CD8-positive, alpha-beta memory T cell (primary cell): ENCODE data around the gene BTF3. TPM values are rescaled to one million over a fixed set of nuclear protein-coding genes. Genes with fewer than 3 reads are reported as not detected.

Source experiments
- CTCF ChIA-PET: fragments of 350-600 bp; sonication (Branson Sonifier 250); formaldehyde crosslinking; loops from one replicate; lab custom pipeline; 2021; ENCODE audit warnings: antibody characterized with exemption; lab: Charles Lee
- POLR2A ChIA-PET: fragments of 350-600 bp; sonication (Branson Sonifier 250); formaldehyde crosslinking; loops from one replicate; lab custom pipeline; 2021; ENCODE audit warnings: antibody characterized with exemption; lab: Charles Lee
- DNase-seq, 5 donors: peaks; one replicate each; pipeline versions ENCODE4 v3.0.0 to v3.0.0-alpha.2; 2020 to 2022; ENCODE audit warnings: mixed read lengths in 1 of 5
- H3K27ac ChIP-seq: one replicate; pipeline ENCODE4 v1.7.0; 2013; ENCODE audit warnings: low read depth, mild to moderate bottlenecking, low read length, moderate library complexity
- H3K27me3 ChIP-seq: 2 replicates; pipeline ENCODE4 v1.7.0; 2013; ENCODE audit warnings: low read length, mild to moderate bottlenecking; ENCODE audit not compliant: insufficient read depth, poor library complexity, severe bottlenecking
- H3K36me3 ChIP-seq: 2 replicates; pipeline ENCODE4 v1.7.0; 2013; ENCODE audit warnings: mild to moderate bottlenecking, low read length, moderate library complexity; ENCODE audit not compliant: insufficient read depth
- H3K4me1 ChIP-seq: 2 replicates; pipeline ENCODE4 v1.7.0; 2013; ENCODE audit warnings: mild to moderate bottlenecking, low read length, moderate library complexity; ENCODE audit not compliant: insufficient read depth
- H3K4me3 ChIP-seq: 2 replicates; pipeline ENCODE4 v1.7.0; 2013; ENCODE audit warnings: mild to moderate bottlenecking, low read length
- H3K9me3 ChIP-seq: 2 replicates; pipeline ENCODE4 v1.7.0; 2013; ENCODE audit warnings: mild to moderate bottlenecking, low read length
- H3K27ac Mint-ChIP-seq, 8 donors: one replicate each; pipeline ENCODE4 v1.8.0; 2020 to 2021; ENCODE audit warnings: mixed read lengths in 8 of 8, mild to moderate bottlenecking in 6 of 8, inconsistent platforms in 3 of 8, moderate library complexity in 3 of 8
- H3K27me3 Mint-ChIP-seq, 2 donors: one replicate each; pipeline ENCODE4 v1.8.0; 2020 to 2021; ENCODE audit warnings: mixed read lengths in 2 of 2, mild to moderate bottlenecking in 1 of 2, moderate library complexity in 1 of 2
- H3K36me3 Mint-ChIP-seq, 3 donors: one replicate each; pipeline ENCODE4 v1.8.0; 2020 to 2021; ENCODE audit warnings: mixed read lengths in 3 of 3, inconsistent platforms in 1 of 3, mild to moderate bottlenecking in 1 of 3
- H3K4me1 Mint-ChIP-seq, 3 donors: one replicate each; pipeline ENCODE4 v1.8.0; 2020 to 2021; ENCODE audit warnings: mixed read lengths in 3 of 3, inconsistent platforms in 1 of 3, mild to moderate bottlenecking in 1 of 3
- H3K4me3 Mint-ChIP-seq, 7 donors: one replicate each; pipeline ENCODE4 v1.8.0; 2020 to 2021; ENCODE audit warnings: mixed read lengths in 7 of 7, mild to moderate bottlenecking in 6 of 7, moderate library complexity in 4 of 7, inconsistent platforms in 2 of 7
- H3K9me3 Mint-ChIP-seq, 5 donors: one replicate each; pipeline ENCODE4 v1.8.0; 2020 to 2022; ENCODE audit warnings: mixed read lengths in 5 of 5, mild to moderate bottlenecking in 3 of 5, moderate library complexity in 2 of 5, inconsistent platforms in 1 of 5
- polyA plus RNA-seq: library from polyadenylated mRNA; unstranded; fragments of 300-500 nt; fragmentation: Illumina TruSeq; gene quantifications from one replicate; pipeline ENCODE4 v1.2.3, GENCODE V29; 2021
- total RNA-seq, 2 experiments: library from RNA; stranded (reverse); gene quantifications; one replicate each; pipeline ENCODE4 v1.2.3, GENCODE V29; 2021

The BTF3 gene
- total and polyA plus RNA-seq, 3 experiments from 2014 or later: 675 to 1,053 (median 1,052) TPM

DNA sequence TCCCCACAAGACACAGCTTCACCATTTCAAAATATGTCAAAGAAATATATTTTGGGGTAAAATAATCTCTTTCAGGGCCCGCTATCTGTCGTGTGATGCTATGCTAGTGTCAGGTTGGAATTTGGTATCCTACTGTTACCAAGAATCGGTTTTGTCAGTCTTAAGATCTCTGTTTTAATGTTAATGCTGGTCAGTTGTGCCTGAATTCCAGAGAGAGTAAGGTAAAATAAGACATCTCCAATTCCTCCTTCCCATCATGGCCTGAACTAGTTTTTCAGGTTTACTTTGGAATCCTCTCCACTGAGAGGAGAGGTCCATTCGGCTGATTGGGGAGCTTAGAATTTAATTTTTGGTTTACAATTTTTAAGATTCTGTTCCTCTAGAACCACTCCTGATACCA, 10.4 kb upstream of the BTF3 start:
- Histone ChIP-seq H3K36me3 (no peaks in the 10 kb centered on the region), H3K27ac (no peak overlapping the region), H3K27me3 (no peaks in the 10 kb centered on the region), H3K4me3 (no peak overlapping the region), H3K9me3 (no peaks in the 10 kb centered on the region), H3K4me1 (no peaks in the 10 kb centered on the region)
- Mint-ChIP-seq H3K4me3 (no peak overlapping the region), H3K27ac (no peak overlapping the region), H3K27me3 (peaks cover 11 to 47% of the 10 kb centered on the region in 2 donors), H3K4me1 (no peaks in the 10 kb centered on the region), H3K36me3 (no peaks in the 10 kb centered on the region), H3K9me3 (no peaks in the 10 kb centered on the region)
- ChIA-PET POLR2A (no interaction called here), CTCF (interaction anchor here (1.4 kb wide), 1 partner anchor 9 kb away, joined by 4 read pairs; no protein-coding TSS in a partner anchor)
- no peak for DNase-seq

DNA sequence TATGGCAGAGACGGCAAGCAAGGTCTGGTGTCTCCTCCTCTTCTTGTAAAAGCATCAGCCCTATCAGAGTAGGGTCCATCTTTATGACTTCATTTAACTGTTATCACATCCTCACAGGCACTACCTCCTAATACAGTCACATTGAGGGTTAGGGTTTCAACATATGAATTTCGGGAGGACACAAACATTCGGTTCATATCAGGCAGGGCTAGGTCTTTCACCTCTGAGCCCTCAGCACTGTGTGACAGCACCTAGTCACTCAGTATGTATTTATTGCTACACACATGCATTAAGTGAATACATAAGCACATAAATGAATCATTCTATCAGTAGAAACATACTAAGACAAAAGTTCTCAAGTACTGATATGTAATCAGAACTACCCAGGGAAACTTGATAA, 9.4 kb upstream of the BTF3 start:
- no peaks in the 10 kb centered on the region for H3K9me3 ChIP-seq
- Mint-ChIP-seq H3K27me3 (peaks cover 13 to 57% of the 10 kb centered on the region in 2 donors), H3K4me1 (no peaks in the 10 kb centered on the region), H3K36me3 (no peaks in the 10 kb centered on the region), H3K27ac (no peak overlapping the region), H3K4me3 (no peak overlapping the region), H3K9me3 (no peaks in the 10 kb centered on the region)
- no peak overlapping the region for H3K4me3 ChIP-seq
- H3K36me3 ChIP-seq: no peaks in the 10 kb centered on the region
- CTCF ChIA-PET: no interaction called here
- no peak overlapping the region for H3K27ac ChIP-seq
- POLR2A ChIA-PET: no interaction called here
- peaks cover 3% of the 10 kb centered on the region for H3K27me3 ChIP-seq
- no peaks in the 10 kb centered on the region for H3K4me1 ChIP-seq
- DNase-seq: no peak

DNA sequence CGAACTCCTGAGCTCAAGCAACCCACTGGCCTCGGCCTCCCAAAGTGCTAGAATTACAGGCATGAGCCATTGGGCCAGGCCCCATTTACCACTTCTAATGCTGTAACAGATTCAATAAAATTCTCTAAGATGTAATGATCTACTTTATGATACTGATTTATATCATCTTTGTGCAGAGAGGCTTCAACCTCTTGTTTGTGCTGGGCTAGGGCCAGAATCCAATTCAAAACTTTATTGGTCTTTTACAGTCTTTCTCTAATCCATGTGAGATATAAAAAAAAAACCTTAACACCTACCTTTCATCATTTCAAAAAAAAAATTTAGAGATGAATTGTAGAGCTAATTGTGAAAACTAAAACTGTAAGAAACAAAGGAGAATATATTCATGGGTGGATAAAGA, 8.2 kb upstream of the BTF3 start:
- Mint-ChIP-seq H3K4me1 (no peaks in the 10 kb centered on the region), H3K4me3 (no peak overlapping the region), H3K36me3 (no peaks in the 10 kb centered on the region), H3K9me3 (no peaks in the 10 kb centered on the region), H3K27me3 (peaks cover 10 to 65% of the 10 kb centered on the region in 2 donors), H3K27ac (no peak overlapping the region)
- Histone ChIP-seq H3K4me3 (no peak overlapping the region), H3K36me3 (no peaks in the 10 kb centered on the region), H3K9me3 (no peaks in the 10 kb centered on the region), H3K4me1 (no peaks in the 10 kb centered on the region), H3K27ac (no peak overlapping the region), H3K27me3 (peaks cover 3% of the 10 kb centered on the region)
- no peak for DNase-seq
- POLR2A ChIA-PET: no interaction called here
- CTCF ChIA-PET: interaction anchor here (1.1 kb wide), 1 partner anchor 274 kb away, joined by 3 read pairs; no protein-coding TSS in a partner anchor

DNA sequence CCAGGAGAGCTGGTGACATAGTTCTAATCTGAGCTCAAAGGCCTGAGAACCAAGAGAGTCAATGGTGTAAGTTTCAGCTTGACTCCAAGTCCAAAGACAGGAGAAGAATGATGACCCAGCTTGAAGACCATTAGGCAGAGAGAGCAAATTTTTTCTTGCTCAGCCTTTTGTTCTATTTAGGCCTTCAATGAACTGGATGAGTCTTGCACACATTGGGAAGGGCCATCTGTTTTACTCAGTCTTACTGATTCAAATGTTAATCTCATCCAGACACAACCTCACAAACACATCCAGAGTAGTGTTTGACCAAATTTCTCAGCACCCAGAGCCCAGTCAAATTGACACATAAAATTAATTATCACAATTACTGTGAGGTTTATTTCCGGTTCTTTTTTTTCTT, 7.1 kb upstream of the BTF3 start:
- no peaks in the 10 kb centered on the region for H3K9me3 ChIP-seq
- POLR2A ChIA-PET: no interaction called here
- no peak overlapping the region for H3K4me3 Mint-ChIP-seq

DNA sequence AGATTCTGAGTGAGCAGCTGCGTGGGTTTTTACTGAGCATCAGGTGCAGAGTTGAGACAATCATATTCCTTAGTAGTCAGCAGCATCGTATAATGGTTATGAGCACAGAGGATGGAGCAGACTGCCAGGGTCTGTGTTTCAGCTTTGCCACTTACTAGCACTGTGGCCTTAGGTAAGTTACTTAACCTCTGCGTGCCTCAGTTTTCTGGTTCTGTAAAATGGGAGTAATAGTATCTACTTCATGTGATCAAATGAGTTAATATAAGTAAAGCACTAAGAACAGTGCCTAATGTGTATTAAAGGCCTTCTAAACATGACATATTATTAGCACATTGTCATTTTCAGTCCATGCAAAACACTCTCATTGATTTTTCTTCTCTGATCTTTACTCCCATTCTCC, 4.8 kb upstream of the BTF3 start:
- H3K9me3 ChIP-seq: no peaks in the 10 kb centered on the region
- H3K27ac ChIP-seq: no peak overlapping the region
- no peak overlapping the region for H3K4me3 Mint-ChIP-seq
- ChIA-PET POLR2A (no interaction called here), CTCF (no interaction called here)
- no peak overlapping the region for H3K27ac Mint-ChIP-seq
- no peaks in the 10 kb centered on the region for H3K9me3 Mint-ChIP-seq
- H3K4me3 ChIP-seq: no peak overlapping the region
- peaks cover 5 to 17% (median 16%) of the 10 kb centered on the region in 3 donors for H3K4me1 Mint-ChIP-seq
- peaks cover 0 to 5% (median 0%) of the 10 kb centered on the region in 3 donors for H3K36me3 Mint-ChIP-seq
- H3K27me3 Mint-ChIP-seq: peaks cover 14 to 44% of the 10 kb centered on the region in 2 donors
- peaks cover 3% of the 10 kb centered on the region for H3K27me3 ChIP-seq
- no peaks in the 10 kb centered on the region for H3K36me3 ChIP-seq
- DNase-seq: no peak
- H3K4me1 ChIP-seq: peaks cover 12% of the 10 kb centered on the region

More for the DNA sequence above, 7.1 kb upstream of the BTF3 start:
- no peak overlapping the region for H3K27ac ChIP-seq
- DNase-seq: no peak
- Mint-ChIP-seq H3K9me3 (no peaks in the 10 kb centered on the region), H3K27me3 (peaks cover 14 to 64% of the 10 kb centered on the region in 2 donors), H3K4me1 (no peaks in the 10 kb centered on the region), H3K27ac (no peak overlapping the region), H3K36me3 (no peaks in the 10 kb centered on the region)
- no peaks in the 10 kb centered on the region for H3K36me3 ChIP-seq
- H3K4me3 ChIP-seq: no peak overlapping the region
- CTCF ChIA-PET: no interaction called here
- peaks cover 3% of the 10 kb centered on the region for H3K27me3 ChIP-seq
- H3K4me1 ChIP-seq: no peaks in the 10 kb centered on the region

DNA sequence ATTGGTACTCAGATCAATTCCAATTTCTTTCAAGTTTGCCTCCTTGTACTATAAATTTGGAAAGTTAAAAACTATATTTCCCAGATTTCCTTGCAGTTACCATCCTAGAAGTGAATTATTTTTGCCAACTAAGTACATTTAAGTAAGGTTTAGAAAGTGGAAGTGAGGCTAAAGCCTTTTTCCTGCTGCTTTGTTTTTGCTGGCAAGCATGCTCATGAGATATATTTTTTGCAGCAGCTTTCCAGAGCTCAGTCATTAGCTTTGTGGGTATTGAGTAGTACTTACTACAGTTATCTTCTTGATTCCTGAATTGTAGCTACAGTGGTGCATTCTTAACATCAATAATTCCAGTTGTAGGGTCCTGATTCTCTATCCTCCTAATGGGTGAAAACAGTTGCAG, 3.5 kb upstream of the BTF3 start:
- CTCF ChIA-PET: no interaction called here
- H3K27me3 Mint-ChIP-seq: peaks cover 7 to 36% of the 10 kb centered on the region in 2 donors
- H3K27ac Mint-ChIP-seq: no peak overlapping the region
- H3K4me3 Mint-ChIP-seq: peak overlapping the region in 1 of 7 donors; percentile 31
- Histone ChIP-seq H3K36me3 (no peaks in the 10 kb centered on the region), H3K27ac (no peak overlapping the region), H3K27me3 (peaks cover 3% of the 10 kb centered on the region), H3K4me1 (peaks cover 20% of the 10 kb centered on the region), H3K9me3 (no peaks in the 10 kb centered on the region), H3K4me3 (no peak overlapping the region)
- peaks cover 13 to 26% (median 25%) of the 10 kb centered on the region in 3 donors for H3K4me1 Mint-ChIP-seq
- peaks cover 0 to 14% (median 0%) of the 10 kb centered on the region in 3 donors for H3K36me3 Mint-ChIP-seq
- POLR2A ChIA-PET: interaction anchor here (0.6 kb wide), 1 partner anchor 1135 kb away, joined by 3 read pairs; no protein-coding TSS in a partner anchor
- H3K9me3 Mint-ChIP-seq: no peaks in the 10 kb centered on the region
- no peak for DNase-seq

DNA sequence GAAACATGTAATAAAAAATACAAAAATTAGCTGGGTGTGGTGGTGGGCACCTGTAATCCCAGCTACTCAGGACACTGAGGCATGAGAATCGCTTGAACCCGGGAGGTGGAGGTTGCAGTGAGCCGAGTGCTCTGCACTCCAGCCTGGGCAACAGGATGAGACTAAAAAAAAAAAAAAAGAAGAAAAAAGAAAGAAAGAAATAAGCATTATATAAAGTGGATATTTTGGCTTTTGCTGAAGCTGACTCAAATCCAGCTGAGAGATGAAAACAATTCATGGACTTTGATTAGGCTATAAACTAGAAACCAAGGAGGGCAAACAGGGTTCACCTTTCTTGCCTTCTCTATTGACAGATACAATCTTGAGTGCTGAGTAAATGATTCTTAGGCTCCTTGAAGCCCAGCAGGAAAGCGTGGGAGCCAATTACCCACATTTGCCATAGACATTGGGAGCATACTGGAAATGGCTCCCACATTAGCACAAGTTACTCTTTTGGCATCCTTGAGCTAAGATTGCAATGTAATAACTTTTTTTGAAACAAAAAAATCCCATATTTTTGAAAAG, 2.4 kb upstream of the BTF3 start:
- Histone ChIP-seq H3K9me3 (no peaks in the 10 kb centered on the region), H3K27me3 (peaks cover 3% of the 10 kb centered on the region), H3K4me1 (peaks cover 31% of the 10 kb centered on the region), H3K36me3 (no peaks in the 10 kb centered on the region), H3K4me3 (no peak overlapping the region), H3K27ac (no peak overlapping the region)
- ChIA-PET POLR2A (no interaction called here), CTCF (no interaction called here)
- no peaks in the 10 kb centered on the region for H3K9me3 Mint-ChIP-seq
- H3K27me3 Mint-ChIP-seq: peaks cover 7 to 36% of the 10 kb centered on the region in 2 donors
- no peak overlapping the region for H3K27ac Mint-ChIP-seq
- H3K4me1 Mint-ChIP-seq: peaks cover 22 to 37% (median 36%) of the 10 kb centered on the region in 3 donors
- peaks cover 0 to 23% (median 2%) of the 10 kb centered on the region in 3 donors for H3K36me3 Mint-ChIP-seq
- no peak overlapping the region for H3K4me3 Mint-ChIP-seq
- DNase-seq: no peak

DNA sequence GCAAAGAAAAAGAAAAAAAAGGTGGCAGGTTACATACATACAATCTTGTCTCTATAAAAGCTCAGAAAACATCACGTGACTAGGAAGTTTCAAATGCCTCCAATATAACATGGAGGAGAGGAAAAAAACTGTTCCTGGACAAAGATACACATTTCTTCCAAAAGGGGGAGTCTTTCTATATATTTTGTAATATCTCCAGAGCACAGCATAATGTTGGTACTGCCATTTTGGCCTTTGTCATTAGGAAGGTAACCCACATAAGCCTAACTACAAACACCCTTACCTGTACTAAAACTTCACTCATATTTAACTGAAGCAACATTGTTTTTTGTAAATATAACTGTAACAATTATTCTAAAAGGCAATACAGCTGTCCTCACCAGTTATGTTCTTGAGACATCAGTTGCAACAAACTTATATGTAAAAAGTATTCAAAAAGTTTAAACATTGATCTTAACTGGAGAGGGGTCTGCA, 1.2 kb upstream of the BTF3 start:
- ChIA-PET POLR2A (interaction anchor here (0.6 kb wide), 1 partner anchor 68 kb away, joined by 3 read pairs; the partner anchor contains the start of gene ANKRA2), CTCF (interaction anchor here (1.4 kb wide), 1 partner anchor 9 kb away, joined by 4 read pairs; no protein-coding TSS in a partner anchor)
- Histone ChIP-seq H3K36me3 (peaks cover 5% of the 10 kb centered on the region), H3K4me1 (peaks cover 39% of the 10 kb centered on the region), H3K27me3 (peaks cover 3% of the 10 kb centered on the region), H3K9me3 (no peaks in the 10 kb centered on the region), H3K4me3 (peak overlapping the region; percentile 89), H3K27ac (peak overlapping the region; percentile 98)
- Mint-ChIP-seq H3K27me3 (peaks cover 7 to 27% of the 10 kb centered on the region in 2 donors), H3K4me1 (peaks cover 29 to 45% (median 44%) of the 10 kb centered on the region in 3 donors), H3K27ac (peak overlapping the region in 5 of 8 donors; percentile 18 to 99 (median 98)), H3K4me3 (peak overlapping the region; percentile 33 to 99 (median 96)), H3K36me3 (peaks cover 0 to 31% (median 9%) of the 10 kb centered on the region in 3 donors), H3K9me3 (no peaks in the 10 kb centered on the region)
- no peak for DNase-seq
